Prostate gland (tissue), 2 donors: Measurements from ENCODE around the gene GCNT2. TPM values are rescaled to one million over a fixed set of nuclear protein-coding genes. Genes with fewer than 3 reads are reported as not detected.
"Not testable (repeated sequence)": the region's sequence is repeated elsewhere in the genome, so short reads cannot be mapped to it uniquely, and the experiment has no call there.

Experiments
- DNase-seq: peaks from one replicate; pipeline ENCODE4 v3.0.0-alpha.2; 2019; ENCODE audit warnings: low spot score
- H3K27ac ChIP-seq, 2 donors: fragments of 200-600 bp; sonication (generic); 2 replicates each; pipeline ENCODE4 v1.5.1; 2017 to 2019
- H3K27me3 ChIP-seq: fragments of 200-600 bp; sonication (generic); replicated peaks from 2 replicates; pipeline ENCODE4 v1.5.1; 2019; ENCODE audit not compliant: insufficient read depth
- H3K36me3 ChIP-seq, 2 donors: fragments of 200-600 bp; sonication (generic); 1 replicate in 1 of 2; 2 replicates in 1 of 2; pipeline versions ENCODE4 v1.5.1 to v1.8.1; 2017 to 2019
- H3K4me1 ChIP-seq: fragments of 200-600 bp; sonication (generic); replicated peaks from 2 replicates; pipeline ENCODE4 v1.5.1; 2019
- H3K4me3 ChIP-seq, 2 donors: fragments of 200-600 bp; sonication (generic); 2 replicates each; pipeline ENCODE4 v1.5.1; 2017 to 2019
- H3K9me3 ChIP-seq: fragments of 200-600 bp; sonication (generic); 2 replicates; pipeline ENCODE4 v1.5.1; 2017
- CTCF ChIP-seq, 4 experiments: fragments of 200-600 bp in 2 of 4; fragments of 450-650 bp in 2 of 4; sonication (generic) in 2 of 4; IDR thresholded peaks; 1 replicate in 3 of 4; 2 replicates in 1 of 4; pipeline ENCODE4 v1.5.1; 2016 to 2019; ENCODE audit warnings: antibody characterized with exemption in 4 of 4, mild to moderate bottlenecking in 2 of 4, moderate library complexity in 2 of 4
- POLR2A ChIP-seq: fragments of 450-650 bp; IDR thresholded peaks from one replicate; pipeline ENCODE4 v1.6.1; 2016; ENCODE audit warnings: antibody characterized with exemption, mild to moderate bottlenecking
- POLR2AphosphoS5 ChIP-seq: sonication (generic); formaldehyde crosslinking; IDR thresholded peaks from one replicate; pipeline ENCODE4 v1.6.1; 2017; ENCODE audit warnings: antibody characterized with exemption
- WGBS: methylation state at CpG from one replicate; pipeline ENCODE4 v1.1.5; 2018; 5-methylcytosine and 5-hydroxymethylcytosine counted together
- intact Hi-C: fragments of 100-400 bp; cut with DNase I; formaldehyde crosslinking; loops from one replicate; pipeline ENCODE4 v1.14.2; 2022
- total RNA-seq, 2 donors: library from RNA; depleted of rRNA; stranded (reverse); fragments of >200 nt; gene quantifications; one replicate each; pipeline ENCODE4 v1.1.0, GENCODE V29; 2016

Gene GCNT2
- total RNA-seq, 2 donors from 2014 or later, result 22.9 to 58.2 TPM

- WGBS, result 90% methylated on average over 44 of the region's 44 CpGs
- no peak for DNase-seq
- TF ChIP-seq CTCF (IDR thresholded peaks at IDR 0.05), result no peak
- Histone ChIP-seq H3K27ac (no peak overlapping the region), H3K9me3 (no peaks in the 10 kb centered on the region), H3K4me3 (no peak overlapping the region), H3K36me3 (no peaks in the 10 kb centered on the region), H3K27me3 (no peaks in the 10 kb centered on the region), H3K4me1 (no peaks in the 10 kb centered on the region)
- intact Hi-C loops, result no loop called here
Observed at GRCh38 chr6:10487668-10488327, 33.4 kb upstream of the GCNT2 start.

DNA sequence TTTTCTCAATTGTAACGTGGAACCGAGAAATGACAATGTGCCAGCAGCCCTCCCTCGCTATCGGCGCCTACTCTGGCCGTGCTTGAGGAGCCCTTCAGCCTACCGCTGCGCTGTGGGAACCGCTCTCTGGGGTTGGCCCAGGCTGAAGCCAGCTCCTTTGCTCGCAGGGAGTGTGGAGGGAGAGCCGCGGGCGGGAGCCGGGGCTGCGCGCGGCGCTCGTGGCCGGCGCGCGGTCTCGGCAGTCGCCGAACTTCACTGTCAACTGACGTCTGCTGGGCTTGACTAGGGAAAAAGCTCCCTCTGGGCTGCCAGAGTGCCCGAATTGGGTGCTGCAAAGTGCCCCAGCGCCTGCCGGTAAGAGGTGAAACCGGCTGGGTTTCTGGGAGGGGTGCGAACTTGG lies 29.7 kb upstream of the GCNT2 start:
- Histone ChIP-seq H3K9me3 (no peaks in the 10 kb centered on the region), H3K27me3 (no peaks in the 10 kb centered on the region), H3K4me3 (no peak overlapping the region), H3K4me1 (no peaks in the 10 kb centered on the region), H3K27ac (no peak overlapping the region), H3K36me3 (no peaks in the 10 kb centered on the region)
- 97% methylated on average over 16 of the region's 32 CpGs for WGBS
- DNase-seq, result no peak
- intact Hi-C loops, result no loop called here
- TF ChIP-seq POLR2A, result no peak

DNA sequence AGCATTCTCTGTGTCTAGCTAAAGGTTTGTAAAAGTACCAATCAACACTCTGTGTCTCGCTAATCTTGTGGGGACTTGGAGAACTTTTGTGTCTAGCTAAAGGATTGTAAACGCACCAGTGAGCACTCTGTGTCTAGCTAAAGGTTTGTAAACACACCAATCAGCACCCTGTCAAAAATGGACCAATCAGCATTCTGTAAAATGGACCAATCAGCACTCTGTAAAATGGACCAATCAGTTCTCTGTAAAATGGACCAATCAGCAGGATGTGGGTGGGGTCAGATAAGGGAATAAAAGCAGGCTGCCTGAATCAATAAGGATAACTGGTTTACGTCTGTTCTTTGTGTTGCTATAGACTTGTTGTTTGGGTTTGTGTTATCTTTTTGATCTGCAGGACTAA lies 29.2 kb upstream of the GCNT2 start:
- DNase-seq, H3K36me3 ChIP-seq, H3K9me3 ChIP-seq, H3K27me3 ChIP-seq, H3K4me1 ChIP-seq, H3K27ac ChIP-seq, intact Hi-C loops, H3K4me3 ChIP-seq: not testable (repeated sequence)
- WGBS, result 84% methylated on average over 3 of the region's 3 CpGs

- intact Hi-C loops, result no loop called here
Observed at GRCh38 chr6:10495029-10495428, 26.1 kb upstream of the GCNT2 start.

GRCh38 chr6:10505529-10505928 lies 15.6 kb upstream of the GCNT2 start:
- Histone ChIP-seq H3K4me1 (no peaks in the 10 kb centered on the region), H3K27ac (no peak overlapping the region), H3K9me3 (no peaks in the 10 kb centered on the region), H3K36me3 (no peaks in the 10 kb centered on the region), H3K4me3 (no peak overlapping the region), H3K27me3 (no peaks in the 10 kb centered on the region)
- DNase-seq, result no peak
- WGBS, result 58% methylated on average over 6 of the region's 6 CpGs
- intact Hi-C loops, result no loop called here
- TF ChIP-seq POLR2AphosphoS5, result no peak
- no peak for TF ChIP-seq CTCF (IDR thresholded peaks at IDR 0.05)
- no peak for TF ChIP-seq POLR2A

More at GRCh38 chr6:10495029-10495428, 26.1 kb upstream of the GCNT2 start:
- Histone ChIP-seq H3K36me3 (no peaks in the 10 kb centered on the region), H3K27ac (no peak overlapping the region), H3K4me1 (no peaks in the 10 kb centered on the region), H3K4me3 (no peak overlapping the region), H3K9me3 (no peaks in the 10 kb centered on the region), H3K27me3 (no peaks in the 10 kb centered on the region)
- no peak for TF ChIP-seq CTCF (IDR thresholded peaks at IDR 0.05)
- no peak for TF ChIP-seq POLR2A
- TF ChIP-seq POLR2AphosphoS5, result no peak
- no peak for DNase-seq
- WGBS, result 87% methylated on average over 14 of the region's 14 CpGs

DNA sequence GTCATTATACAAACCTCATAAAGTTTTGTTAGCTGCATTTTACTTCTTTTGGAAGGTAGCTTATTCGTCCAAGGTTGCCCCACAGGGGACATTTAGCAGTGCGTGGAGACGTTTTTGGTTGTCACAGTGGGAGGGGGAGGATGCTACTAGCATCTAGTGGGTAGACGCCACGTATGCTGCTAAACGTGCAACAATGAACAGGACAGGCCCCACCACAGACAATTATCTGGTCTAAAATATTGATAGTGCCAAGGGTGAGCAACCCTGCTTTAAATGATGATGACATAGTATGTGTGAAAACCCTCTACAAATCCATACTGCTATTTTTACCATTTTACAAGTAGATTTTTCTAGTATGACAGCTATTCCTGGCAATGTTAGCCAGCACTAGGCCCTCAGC lies 13.9 kb upstream of the GCNT2 start:
- WGBS, result 72% methylated on average over 6 of the region's 6 CpGs
- Histone ChIP-seq H3K27ac (no peak overlapping the region), H3K27me3 (no peaks in the 10 kb centered on the region), H3K4me1 (peaks cover 3% of the 10 kb centered on the region), H3K36me3 (no peaks in the 10 kb centered on the region), H3K4me3 (no peak overlapping the region), H3K9me3 (no peaks in the 10 kb centered on the region)
- DNase-seq, result no peak
- intact Hi-C loops, result no loop called here
- no peak for TF ChIP-seq POLR2A
- TF ChIP-seq POLR2AphosphoS5, result no peak
- no peak for TF ChIP-seq CTCF (IDR thresholded peaks at IDR 0.05)
